BJ (cell line): ENCODE results near the gene ABCC11. TPM values are rescaled to one million over a fixed set of nuclear protein-coding genes. Genes with fewer than 3 reads are reported as not detected.

ENCODE experiments used
- CTCF ChIA-PET: fragments of 350-600 bp; formaldehyde crosslinking; extraction: SDS; loops from one replicate; lab custom pipeline; 2021; ENCODE audit warnings: antibody characterized with exemption, inconsistent platforms; lab: Yijun Ruan, JAX
- POLR2A ChIA-PET: fragments of 300-600 bp; sonication (Branson Sonifier 250); formaldehyde crosslinking; extraction: SDS; loops from one replicate; lab custom pipeline; 2021; ENCODE audit warnings: antibody characterized with exemption; lab: Charles Lee
- DNase-seq: peaks from one replicate; pipeline ENCODE4 v3.0.0-alpha.2; 2011; ENCODE audit warnings: low read depth
- H3K27me3 ChIP-seq: 2 replicates; pipeline ENCODE4 v1.6.0; 2011; ENCODE audit warnings: low read length; ENCODE audit not compliant: control insufficient read depth, insufficient read depth
- H3K36me3 ChIP-seq: 2 replicates; pipeline ENCODE4 v1.5.1; 2011; ENCODE audit warnings: low read length; ENCODE audit not compliant: control insufficient read depth, insufficient read depth
- H3K4me3 ChIP-seq: 2 replicates; pipeline ENCODE4 v1.5.1; 2011; ENCODE audit warnings: low read depth, mild to moderate bottlenecking, control low read depth, low read length
- polyA plus RNA-seq: library from polyadenylated mRNA; depleted of rRNA; stranded (reverse); fragments of >200 nt; gene quantifications from 2 replicates; pipeline ENCODE4 v1.2.3, GENCODE V29; 2011
- TF ChIP-seq, protein P1 (sequence below): IDR thresholded peaks from 2 replicates; pipeline ENCODE4 v1.5.1; 2011; ENCODE audit warnings: low read depth, mild to moderate bottlenecking, control low read depth, inconsistent platforms, low read length, moderate library complexity; ENCODE audit not compliant: insufficient read depth

The ABCC11 gene
- polyA plus RNA-seq, 1 experiment, result 0.06 TPM

DNA sequence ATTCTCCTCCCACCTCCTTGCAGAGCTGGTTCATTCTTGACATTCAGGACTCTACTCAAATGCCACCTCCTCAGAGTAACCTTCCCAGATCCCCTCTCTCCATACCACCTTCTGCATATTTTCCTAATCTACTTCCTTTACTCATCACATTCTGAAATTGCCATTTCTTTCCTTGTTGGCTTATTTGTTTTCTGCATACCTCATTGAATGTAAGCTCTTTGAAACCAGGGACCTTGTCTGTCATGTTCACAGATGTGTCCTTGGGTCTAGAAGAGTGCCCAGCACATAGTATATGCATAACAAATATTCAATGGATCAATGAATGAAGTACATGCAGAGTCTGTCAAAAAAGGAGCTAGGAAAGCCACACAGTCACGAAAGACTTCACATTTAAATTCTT, 11.1 kb downstream of the ABCC11 start:
- no peaks in the 10 kb centered on the region; the same call in 1 of the 2 replicates for H3K27me3 ChIP-seq
- ChIA-PET CTCF (interaction anchor here (0.7 to 2.5 kb wide), 3 partner anchors 14 to 387 kb away, joined by 3 to 7 read pairs (median 4); no protein-coding TSS in a partner anchor), POLR2A (no interaction called here)
- DNase-seq, result no peak
- TF ChIP-seq, protein P1, sequence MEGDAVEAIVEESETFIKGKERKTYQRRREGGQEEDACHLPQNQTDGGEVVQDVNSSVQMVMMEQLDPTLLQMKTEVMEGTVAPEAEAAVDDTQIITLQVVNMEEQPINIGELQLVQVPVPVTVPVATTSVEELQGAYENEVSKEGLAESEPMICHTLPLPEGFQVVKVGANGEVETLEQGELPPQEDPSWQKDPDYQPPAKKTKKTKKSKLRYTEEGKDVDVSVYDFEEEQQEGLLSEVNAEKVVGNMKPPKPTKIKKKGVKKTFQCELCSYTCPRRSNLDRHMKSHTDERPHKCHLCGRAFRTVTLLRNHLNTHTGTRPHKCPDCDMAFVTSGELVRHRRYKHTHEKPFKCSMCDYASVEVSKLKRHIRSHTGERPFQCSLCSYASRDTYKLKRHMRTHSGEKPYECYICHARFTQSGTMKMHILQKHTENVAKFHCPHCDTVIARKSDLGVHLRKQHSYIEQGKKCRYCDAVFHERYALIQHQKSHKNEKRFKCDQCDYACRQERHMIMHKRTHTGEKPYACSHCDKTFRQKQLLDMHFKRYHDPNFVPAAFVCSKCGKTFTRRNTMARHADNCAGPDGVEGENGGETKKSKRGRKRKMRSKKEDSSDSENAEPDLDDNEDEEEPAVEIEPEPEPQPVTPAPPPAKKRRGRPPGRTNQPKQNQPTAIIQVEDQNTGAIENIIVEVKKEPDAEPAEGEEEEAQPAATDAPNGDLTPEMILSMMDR, result no peak
- H3K36me3 ChIP-seq, result no peaks in the 10 kb centered on the region
- H3K4me3 ChIP-seq, result no peak overlapping the region

GRCh38 chr16:48235556-48236136, 11.7 kb downstream of the ABCC11 start:
- POLR2A ChIA-PET, result no interaction called here
- Histone ChIP-seq H3K27me3 (peaks cover under 1% of the 10 kb centered on the region; the same call in 1 of the 2 replicates), H3K4me3 (no peak overlapping the region), H3K36me3 (no peaks in the 10 kb centered on the region)
- TF ChIP-seq, protein P1, result no peak
- no peak for DNase-seq
- CTCF ChIA-PET, result interaction anchor here (0.5 to 2.5 kb wide), 6 partner anchors 14 to 388 kb away, joined by 3 to 7 read pairs (median 3); no protein-coding TSS in a partner anchor

GRCh38 chr16:48235058-48235555, 12.2 kb downstream of the ABCC11 start:
- no peak for DNase-seq
- POLR2A ChIA-PET, result no interaction called here
- no peak overlapping the region for H3K4me3 ChIP-seq
- TF ChIP-seq, protein P1, result no peak
- CTCF ChIA-PET, result interaction anchor here (0.5 to 2.5 kb wide), 5 partner anchors 15 to 388 kb away, joined by 3 to 7 read pairs (median 3); no protein-coding TSS in a partner anchor
- peaks cover 1% of the 10 kb centered on the region; the same call in 1 of the 2 replicates for H3K27me3 ChIP-seq
- no peaks in the 10 kb centered on the region for H3K36me3 ChIP-seq

- POLR2A ChIA-PET, result no interaction called here
These were observed 12.7 kb downstream of the ABCC11 start for GRCh38 chr16:48234630-48235029.

GRCh38 chr16:48232493-48233040, 14.8 kb downstream of the ABCC11 start:
- Histone ChIP-seq H3K4me3 (no peak overlapping the region), H3K27me3 (peaks cover 1% of the 10 kb centered on the region; the same call in 1 of the 2 replicates), H3K36me3 (no peaks in the 10 kb centered on the region)
- POLR2A ChIA-PET, result interaction anchor here (0.6 kb wide), 1 partner anchor 517 kb away, joined by 3 read pairs; no protein-coding TSS in a partner anchor
- CTCF ChIA-PET, result interaction anchor here (0.8 to 1.4 kb wide), 2 partner anchors 395 to 398 kb away, joined by 3 to 5 read pairs; no protein-coding TSS in a partner anchor
- TF ChIP-seq, protein P1, result no peak
- no peak for DNase-seq

More at GRCh38 chr16:48234630-48235029, 12.7 kb downstream of the ABCC11 start:
- TF ChIP-seq, protein P1, result no peak
- no peaks in the 10 kb centered on the region for H3K36me3 ChIP-seq
- CTCF ChIA-PET, result no interaction called here
- DNase-seq, result no peak
- no peak overlapping the region for H3K4me3 ChIP-seq
- peaks cover 1% of the 10 kb centered on the region; the same call in 1 of the 2 replicates for H3K27me3 ChIP-seq
